Endothelial cell (in vitro differentiated cells): ENCODE results near the gene POC1A. TPM values are rescaled to one million over a fixed set of nuclear protein-coding genes. Genes with fewer than 3 reads are reported as not detected.

Experiments
- DNase-seq: peaks from one replicate; pipeline ENCODE4 v3.0.0; 2021; ENCODE audit warnings: low spot score
- H3K27ac Mint-ChIP-seq: one replicate; pipeline ENCODE4 v1.8.0; 2021; ENCODE audit warnings: mixed read lengths, inconsistent platforms; ENCODE audit not compliant: unreplicated experiment
- H3K27me3 Mint-ChIP-seq: one replicate; pipeline ENCODE4 v1.8.0; 2021; ENCODE audit warnings: mild to moderate bottlenecking, moderate library complexity, mixed read lengths, inconsistent platforms; ENCODE audit not compliant: unreplicated experiment
- H3K36me3 Mint-ChIP-seq: one replicate; pipeline ENCODE4 v1.8.0; 2021; ENCODE audit warnings: mild to moderate bottlenecking, low read depth, mixed read lengths, inconsistent platforms; ENCODE audit not compliant: unreplicated experiment
- H3K4me1 Mint-ChIP-seq: one replicate; pipeline ENCODE4 v1.8.0; 2021; ENCODE audit warnings: mild to moderate bottlenecking, mixed read lengths, inconsistent platforms; ENCODE audit not compliant: unreplicated experiment
- H3K4me3 Mint-ChIP-seq: one replicate; pipeline ENCODE4 v1.8.0; 2021; ENCODE audit warnings: mild to moderate bottlenecking, mixed read lengths, inconsistent platforms; ENCODE audit not compliant: unreplicated experiment
- H3K9me3 Mint-ChIP-seq: one replicate; pipeline ENCODE4 v1.8.0; 2021; ENCODE audit warnings: mixed read lengths, inconsistent platforms; ENCODE audit not compliant: unreplicated experiment
- CTCF ChIP-seq: fragments of 200-600 bp; sonication (generic); IDR thresholded peaks from one replicate; pipeline ENCODE4 v1.5.0; 2021; ENCODE audit warnings: antibody characterized with exemption; ENCODE audit not compliant: unreplicated experiment
- total RNA-seq: library from RNA; stranded (reverse); fragmentation: NEBNext Ultra II Directional; extraction: Animal tissue kit (Norgen Biotek cat#: 25700); gene quantifications from one replicate; pipeline ENCODE4 v1.2.1, GENCODE V29; 2021; ENCODE audit not compliant: unreplicated experiment

Gene POC1A
- total RNA-seq, 1 donor from 2014 or later: 7.5 TPM

- Mint-ChIP-seq H3K4me3 (no peak overlapping the region), H3K36me3 (peaks cover 16% of the 10 kb centered on the region), H3K27me3 (peaks cover 15% of the 10 kb centered on the region), H3K4me1 (peaks cover 13% of the 10 kb centered on the region), H3K9me3 (no peaks in the 10 kb centered on the region), H3K27ac (no peak overlapping the region)
- no peak for TF ChIP-seq CTCF
- DNase-seq: no peak
Observed at GRCh38 chr3:52126036-52126435, 28.2 kb downstream of the POC1A start.

- peaks cover 15% of the 10 kb centered on the region for H3K27me3 Mint-ChIP-seq
- peaks cover 15% of the 10 kb centered on the region for H3K4me1 Mint-ChIP-seq
- H3K4me3 Mint-ChIP-seq: no peak overlapping the region
- TF ChIP-seq CTCF: no peak
- no peaks in the 10 kb centered on the region for H3K9me3 Mint-ChIP-seq
- DNase-seq: no peak
- H3K36me3 Mint-ChIP-seq: peaks cover 12% of the 10 kb centered on the region
- H3K27ac Mint-ChIP-seq: no peak overlapping the region
Observed at GRCh38 chr3:52124766-52125165, 29.5 kb downstream of the POC1A start.

GRCh38 chr3:52124126-52124525, 30.1 kb downstream of the POC1A start:
- Mint-ChIP-seq H3K36me3 (peaks cover 12% of the 10 kb centered on the region), H3K4me1 (peaks cover 15% of the 10 kb centered on the region), H3K27me3 (peaks cover 15% of the 10 kb centered on the region), H3K4me3 (no peak overlapping the region), H3K27ac (no peak overlapping the region), H3K9me3 (no peaks in the 10 kb centered on the region)
- TF ChIP-seq CTCF: no peak
- no peak for DNase-seq

GRCh38 chr3:52123106-52123725, 31.0 kb downstream of the POC1A start:
- peak; percentile 90 for DNase-seq
- Mint-ChIP-seq H3K27ac (no peak overlapping the region), H3K4me1 (peaks cover 15% of the 10 kb centered on the region), H3K9me3 (no peaks in the 10 kb centered on the region), H3K4me3 (no peak overlapping the region), H3K27me3 (peaks cover 12% of the 10 kb centered on the region), H3K36me3 (peaks cover 12% of the 10 kb centered on the region)
- TF ChIP-seq CTCF: peak; percentile 84

GRCh38 chr3:52122491-52122890, 31.7 kb downstream of the POC1A start:
- peaks cover 12% of the 10 kb centered on the region for H3K36me3 Mint-ChIP-seq
- no peaks in the 10 kb centered on the region for H3K9me3 Mint-ChIP-seq
- H3K27me3 Mint-ChIP-seq: peaks cover 14% of the 10 kb centered on the region
- H3K4me1 Mint-ChIP-seq: peaks cover 11% of the 10 kb centered on the region
- H3K27ac Mint-ChIP-seq: no peak overlapping the region
- H3K4me3 Mint-ChIP-seq: no peak overlapping the region
- TF ChIP-seq CTCF: no peak
- DNase-seq: no peak
